Bronchial epithelial cell (primary cell): ENCODE data around the gene CDK5RAP3. TPM values are rescaled to one million over a fixed set of nuclear protein-coding genes. Genes with fewer than 3 reads are reported as not detected.

Experiments used
- DNase-seq: peaks from one replicate; pipeline ENCODE4 v3.0.0-alpha.2; 2010; ENCODE audit warnings: low read depth
- FAIRE-seq: peaks from 2 replicates; lab custom pipeline; 2011; peaks lifted over from hg19 to GRCh38; lab: Jason Lieb, UNC
- H3K27me3 ChIP-seq: 2 replicates; pipeline ENCODE4 v1.5.1; 2011; ENCODE audit warnings: low read length; ENCODE audit not compliant: control insufficient read depth, insufficient read depth
- H3K36me3 ChIP-seq: 2 replicates; pipeline ENCODE4 v1.5.1; 2011; ENCODE audit warnings: low read length; ENCODE audit not compliant: control insufficient read depth, insufficient read depth
- H3K4me3 ChIP-seq: 2 replicates; pipeline ENCODE4 v1.5.1; 2011; ENCODE audit warnings: mild to moderate bottlenecking, low read depth, low read length, control low read depth
- total RNA-seq: library from RNA; depleted of rRNA; stranded (reverse); fragments of >200 nt; gene quantifications from 2 replicates; pipeline ENCODE4 v1.2.1, GENCODE V29; 2014
- TF ChIP-seq, protein P1 (sequence below): IDR thresholded peaks from 2 replicates; pipeline ENCODE4 v1.5.1; 2011; ENCODE audit warnings: mild to moderate bottlenecking, moderate library complexity, low read length, control low read depth, inconsistent platforms; ENCODE audit not compliant: insufficient read depth, severe bottlenecking

Gene CDK5RAP3
- total RNA-seq, 1 donor from 2014 or later = 89.8 TPM

DNA sequence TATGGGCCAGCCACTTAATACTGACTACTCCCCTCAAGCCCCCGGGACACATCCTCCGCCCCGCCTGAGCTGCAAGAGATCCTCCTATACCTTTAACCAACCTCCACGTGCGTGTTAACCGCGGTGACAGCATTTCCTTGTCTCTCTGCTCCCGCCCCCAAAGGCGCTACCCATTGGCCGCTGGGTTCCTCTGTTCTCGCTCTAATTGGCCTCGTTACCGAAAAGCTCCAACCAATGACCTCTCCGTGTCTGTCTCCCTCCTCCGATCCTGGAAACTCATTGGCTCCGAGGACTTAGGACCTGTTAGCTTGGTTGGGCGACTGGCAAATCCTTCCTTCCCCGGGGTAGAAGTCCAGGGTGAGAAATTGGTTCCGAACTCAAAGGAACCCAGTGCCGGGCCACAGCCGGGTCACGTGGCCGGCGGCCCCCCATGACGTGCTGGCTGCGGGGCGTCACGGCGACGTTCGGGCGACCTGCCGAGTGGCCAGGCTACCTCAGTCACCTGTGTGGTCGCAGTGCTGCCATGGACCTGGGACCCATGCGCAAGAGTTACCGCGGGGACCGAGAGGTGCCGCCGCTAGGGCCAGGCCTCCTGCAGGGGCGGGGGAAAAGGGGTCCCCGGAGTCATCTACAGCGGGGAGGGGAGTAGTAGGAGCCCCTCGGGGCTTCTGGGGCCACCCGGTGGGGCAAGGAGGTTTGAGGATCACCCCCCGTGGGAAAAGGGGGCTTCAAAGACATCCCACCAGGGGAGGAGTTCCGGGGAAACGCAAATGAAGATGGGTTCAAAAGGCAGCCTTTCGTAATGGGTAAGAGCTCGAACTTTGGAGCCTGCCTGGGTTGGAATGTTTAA is 29.4 kb upstream of the CDK5RAP3 start, which contains the start of gene PNPO:
PNPO (plus strand) TSS at position 326 of the 850 bp plus-strand sequence; CDS start at position 431, 105 bp downstream.
- peak; percentile 98 for DNase-seq
- FAIRE-seq = peak; percentile 36

DNA sequence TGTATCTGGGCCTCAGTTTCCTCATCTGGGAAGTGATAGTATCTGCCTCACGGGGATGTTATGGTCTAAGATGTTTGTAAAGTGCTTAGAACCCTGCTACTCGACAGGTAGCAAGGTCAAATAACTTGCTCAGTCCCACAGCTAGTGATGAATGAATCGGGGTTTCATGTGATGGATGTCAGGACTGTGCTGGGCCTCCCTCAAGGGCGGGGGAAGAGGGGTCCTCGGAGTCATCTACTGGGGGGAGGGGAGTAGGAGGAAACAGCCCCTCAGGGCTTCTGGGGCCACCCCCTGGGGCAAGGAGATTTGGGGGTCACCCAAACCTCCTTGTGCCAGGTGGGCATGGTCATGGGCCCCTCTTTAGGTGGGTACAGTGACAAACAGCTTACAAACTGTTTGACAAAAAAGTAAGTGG is 28.8 kb upstream of the CDK5RAP3 start:
- Histone ChIP-seq H3K4me3 (peak overlapping the region; percentile 77), H3K36me3 (peaks cover 12% of the 10 kb centered on the region), H3K27me3 (no peaks in the 10 kb centered on the region)
- TF ChIP-seq, protein P1, sequence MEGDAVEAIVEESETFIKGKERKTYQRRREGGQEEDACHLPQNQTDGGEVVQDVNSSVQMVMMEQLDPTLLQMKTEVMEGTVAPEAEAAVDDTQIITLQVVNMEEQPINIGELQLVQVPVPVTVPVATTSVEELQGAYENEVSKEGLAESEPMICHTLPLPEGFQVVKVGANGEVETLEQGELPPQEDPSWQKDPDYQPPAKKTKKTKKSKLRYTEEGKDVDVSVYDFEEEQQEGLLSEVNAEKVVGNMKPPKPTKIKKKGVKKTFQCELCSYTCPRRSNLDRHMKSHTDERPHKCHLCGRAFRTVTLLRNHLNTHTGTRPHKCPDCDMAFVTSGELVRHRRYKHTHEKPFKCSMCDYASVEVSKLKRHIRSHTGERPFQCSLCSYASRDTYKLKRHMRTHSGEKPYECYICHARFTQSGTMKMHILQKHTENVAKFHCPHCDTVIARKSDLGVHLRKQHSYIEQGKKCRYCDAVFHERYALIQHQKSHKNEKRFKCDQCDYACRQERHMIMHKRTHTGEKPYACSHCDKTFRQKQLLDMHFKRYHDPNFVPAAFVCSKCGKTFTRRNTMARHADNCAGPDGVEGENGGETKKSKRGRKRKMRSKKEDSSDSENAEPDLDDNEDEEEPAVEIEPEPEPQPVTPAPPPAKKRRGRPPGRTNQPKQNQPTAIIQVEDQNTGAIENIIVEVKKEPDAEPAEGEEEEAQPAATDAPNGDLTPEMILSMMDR = no peak
- DNase-seq (no peak), FAIRE-seq (no peak)

More for the DNA sequence above, 29.4 kb upstream of the CDK5RAP3 start, which contains the start of gene PNPO:
- TF ChIP-seq, protein P1 = peak; percentile 16
- H3K36me3 ChIP-seq = peaks cover 9% of the 10 kb centered on the region
- H3K4me3 ChIP-seq = peak within 1 kb of the TSS; percentile 77
- H3K27me3 ChIP-seq = no peaks in the 10 kb centered on the region

DNA sequence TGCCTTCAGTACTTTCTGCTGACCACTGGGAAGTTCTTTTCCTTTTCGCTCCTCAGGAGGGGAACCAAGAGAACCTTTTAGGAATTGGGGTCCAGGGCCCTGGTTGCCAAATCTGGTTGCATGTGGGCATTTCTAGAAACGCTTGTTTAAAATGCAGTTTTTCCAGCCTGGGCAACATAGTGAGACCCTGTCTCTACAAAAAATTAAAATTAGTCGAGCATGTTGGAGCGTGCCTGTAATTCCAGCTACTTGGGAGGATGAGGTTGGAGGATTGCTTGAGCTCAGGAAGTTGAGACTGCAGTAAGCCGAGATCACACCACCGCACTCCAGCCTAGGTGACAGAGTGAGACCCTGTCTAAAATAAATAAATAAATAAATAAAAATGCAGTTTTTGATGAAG is 28.3 kb upstream of the CDK5RAP3 start:
- peaks cover 12% of the 10 kb centered on the region for H3K36me3 ChIP-seq
- FAIRE-seq (no peak), DNase-seq (no peak)
- peak overlapping the region; percentile 77 for H3K4me3 ChIP-seq
- no peaks in the 10 kb centered on the region for H3K27me3 ChIP-seq
- TF ChIP-seq, protein P1 = no peak

DNA sequence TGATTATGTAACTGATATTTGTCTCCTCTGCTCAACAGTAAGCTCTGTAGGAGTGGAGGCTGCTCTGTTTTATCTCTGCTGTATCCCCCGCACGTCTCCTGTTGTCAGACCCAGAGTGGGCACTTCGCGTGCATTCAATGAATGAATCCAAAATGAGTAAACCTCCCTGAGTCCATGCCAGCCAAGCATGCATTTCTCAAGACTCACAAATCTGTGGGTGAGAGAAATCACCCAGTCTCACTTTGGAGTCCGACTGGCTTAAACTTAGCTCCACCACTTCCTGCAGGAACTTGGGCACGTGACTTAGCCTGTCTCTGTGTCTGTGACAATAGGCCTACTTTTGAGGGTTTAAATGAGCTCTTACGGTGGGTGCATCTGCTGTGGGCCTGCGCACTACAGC is 25.8 kb upstream of the CDK5RAP3 start:
- TF ChIP-seq, protein P1 = no peak
- Histone ChIP-seq H3K27me3 (no peaks in the 10 kb centered on the region), H3K4me3 (no peak overlapping the region), H3K36me3 (peaks cover 17% of the 10 kb centered on the region)
- DNase-seq (no peak), FAIRE-seq (no peak)

DNA sequence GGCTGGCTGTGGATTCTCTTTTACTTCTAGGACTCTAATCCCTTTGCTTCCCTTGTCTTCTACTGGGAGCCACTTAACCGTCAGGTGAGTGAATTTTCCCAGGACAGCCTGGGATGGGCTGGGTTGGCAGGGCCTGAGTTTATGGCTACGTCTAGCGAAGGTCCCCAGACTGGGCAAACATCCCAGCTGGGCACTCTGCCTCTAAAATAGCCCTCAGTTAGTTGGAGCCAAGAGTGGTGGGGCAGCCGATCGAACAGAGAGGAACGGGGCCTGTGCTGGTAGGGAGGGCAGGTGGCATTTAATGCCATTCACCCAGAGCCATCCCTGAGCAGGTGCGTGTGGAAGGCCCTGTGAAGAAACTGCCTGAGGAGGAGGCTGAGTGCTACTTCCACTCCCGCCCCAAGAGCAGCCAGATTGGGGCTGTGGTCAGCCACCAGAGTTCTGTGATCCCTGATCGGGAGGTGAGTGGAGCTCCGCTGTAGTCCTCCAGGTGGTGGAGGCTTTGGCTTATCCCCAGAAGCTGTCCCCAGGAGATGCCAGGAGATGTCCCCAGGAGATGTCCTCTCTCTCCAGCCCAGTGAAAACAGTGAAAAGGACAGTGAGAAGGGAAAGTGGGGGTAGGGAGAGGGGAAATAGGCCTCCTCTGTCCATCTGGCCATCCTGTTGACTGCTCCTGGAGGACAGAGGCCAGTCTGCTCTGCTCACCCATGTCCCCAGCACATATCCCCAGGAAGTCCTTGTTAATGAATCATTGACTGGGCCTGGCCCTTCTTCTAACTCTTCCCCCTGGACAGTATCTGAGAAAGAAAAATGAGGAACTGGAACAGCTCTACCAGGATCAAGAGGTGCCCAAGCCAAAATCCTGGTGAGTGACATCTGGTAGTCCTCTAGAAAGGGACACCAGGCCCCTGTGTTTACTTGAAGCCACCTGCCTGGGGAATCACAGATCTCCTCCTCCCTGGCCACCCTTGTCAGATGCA is 25.1 kb upstream of the CDK5RAP3 start:
- DNase-seq (no peak), FAIRE-seq (no peak)
- peaks cover 20% of the 10 kb centered on the region for H3K36me3 ChIP-seq
- H3K4me3 ChIP-seq = no peak overlapping the region
- TF ChIP-seq, protein P1 = no peak
- H3K27me3 ChIP-seq = no peaks in the 10 kb centered on the region
